ENCODE data around the gene MOB2. TPM values are rescaled to one million over a fixed set of nuclear protein-coding genes. Genes with fewer than 3 reads are reported as not detected.

MOB2 gene
- total RNA-seq, 1 experiment from 2014 or later, result 11.1 TPM

DNA sequence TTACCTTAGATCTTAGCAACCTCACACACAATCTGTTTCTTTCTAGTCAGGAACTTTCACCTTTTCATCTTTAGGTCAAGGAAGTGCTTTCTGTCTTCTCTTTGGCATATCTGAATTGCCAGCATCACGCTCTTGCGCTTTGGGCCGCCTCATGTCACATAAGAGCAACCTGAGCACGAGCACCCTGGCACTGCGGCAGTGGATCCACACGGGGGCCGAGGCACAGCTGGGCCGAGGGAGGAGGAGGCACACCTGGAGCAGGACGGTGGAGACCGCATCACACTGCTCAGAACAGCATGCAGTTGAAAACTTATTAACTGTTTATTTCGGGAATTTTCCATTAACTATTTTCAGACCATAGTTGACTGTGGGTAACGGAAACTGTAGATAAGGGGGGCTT, 10.7 kb downstream of the MOB2 start:
- no peak for DNase-seq (ENCODE audit: extremely low read depth, low read depth)

- DNase-seq (ENCODE audit: extremely low read depth, low read depth), result no peak
Measured at GRCh38 chr11:1473786-1474185, 12.8 kb downstream of the MOB2 start.

DNA sequence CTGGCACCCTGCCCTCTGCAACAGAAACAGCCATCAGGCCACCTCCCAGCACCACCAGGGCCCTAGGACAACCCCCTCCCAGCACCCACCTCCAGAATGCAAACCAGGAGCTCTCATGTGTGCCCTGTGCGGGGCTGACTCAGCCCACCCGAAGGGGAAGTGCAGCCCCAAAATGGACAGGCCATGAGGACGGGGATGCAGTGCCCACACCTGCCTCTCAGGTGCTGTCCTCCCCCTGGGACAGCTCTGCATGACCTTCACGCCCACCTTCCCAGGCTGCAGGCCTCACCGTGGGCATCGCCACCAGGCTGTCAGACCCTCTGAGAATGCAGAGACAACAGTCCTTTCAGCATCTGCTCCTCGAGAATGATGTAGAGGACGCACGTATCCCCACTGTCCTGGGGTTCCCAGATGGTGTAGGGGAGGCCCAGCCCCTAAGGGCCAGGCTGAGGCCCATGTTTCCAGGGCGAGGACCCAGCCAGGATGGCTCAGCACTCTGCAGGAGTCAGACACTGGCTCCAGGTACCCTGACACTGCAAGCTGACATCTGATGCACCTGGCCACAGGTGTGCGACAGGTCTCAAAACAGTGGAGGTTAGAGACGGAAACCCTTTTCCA, 13.5 kb downstream of the MOB2 start:
- no peak for DNase-seq (ENCODE audit: extremely low read depth, low read depth)

DNA sequence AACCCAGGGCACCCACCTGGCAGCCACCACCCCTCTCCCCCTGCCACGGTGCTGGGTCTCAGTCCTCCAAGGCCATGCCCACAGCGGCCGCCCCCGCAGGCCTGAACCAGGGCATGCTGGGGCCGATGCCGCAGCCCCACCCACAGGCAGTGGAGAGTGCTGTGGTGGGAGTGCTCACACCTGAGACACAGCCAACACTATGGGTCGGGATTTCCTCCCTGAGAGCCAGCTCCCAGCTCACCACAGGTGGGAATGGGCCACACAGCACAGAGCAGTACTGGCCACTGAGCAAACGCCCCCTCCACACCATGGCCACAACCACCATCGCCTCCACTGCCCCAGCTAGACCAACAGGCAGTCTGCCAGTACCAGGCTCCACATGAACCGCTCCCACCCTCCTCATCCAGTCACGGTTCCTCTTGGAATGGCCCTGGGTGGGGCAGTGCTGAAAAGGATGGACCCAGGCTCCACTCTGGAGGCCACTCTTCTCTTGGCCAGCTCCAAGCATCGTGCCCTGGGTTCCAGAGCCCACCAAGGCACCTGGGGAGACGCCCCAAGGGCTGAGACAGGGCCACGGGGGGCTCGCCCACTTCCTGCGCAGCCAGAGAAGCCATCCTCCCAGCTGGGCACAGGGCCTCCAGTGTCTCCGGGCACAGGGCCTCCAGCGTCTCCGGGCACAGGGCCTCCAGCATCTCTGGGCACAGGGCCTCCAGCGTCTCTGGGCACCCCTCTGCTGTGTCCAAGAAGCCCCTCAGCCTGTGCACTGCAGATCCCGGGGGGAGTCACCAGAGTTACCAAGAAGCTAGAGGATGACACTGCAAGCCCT, 14.2 kb downstream of the MOB2 start:
- DNase-seq (ENCODE audit: extremely low read depth, low read depth), result no peak

GRCh38 chr11:1471736-1472135, 14.8 kb downstream of the MOB2 start:
- no peak for DNase-seq (ENCODE audit: extremely low read depth, low read depth)

DNA sequence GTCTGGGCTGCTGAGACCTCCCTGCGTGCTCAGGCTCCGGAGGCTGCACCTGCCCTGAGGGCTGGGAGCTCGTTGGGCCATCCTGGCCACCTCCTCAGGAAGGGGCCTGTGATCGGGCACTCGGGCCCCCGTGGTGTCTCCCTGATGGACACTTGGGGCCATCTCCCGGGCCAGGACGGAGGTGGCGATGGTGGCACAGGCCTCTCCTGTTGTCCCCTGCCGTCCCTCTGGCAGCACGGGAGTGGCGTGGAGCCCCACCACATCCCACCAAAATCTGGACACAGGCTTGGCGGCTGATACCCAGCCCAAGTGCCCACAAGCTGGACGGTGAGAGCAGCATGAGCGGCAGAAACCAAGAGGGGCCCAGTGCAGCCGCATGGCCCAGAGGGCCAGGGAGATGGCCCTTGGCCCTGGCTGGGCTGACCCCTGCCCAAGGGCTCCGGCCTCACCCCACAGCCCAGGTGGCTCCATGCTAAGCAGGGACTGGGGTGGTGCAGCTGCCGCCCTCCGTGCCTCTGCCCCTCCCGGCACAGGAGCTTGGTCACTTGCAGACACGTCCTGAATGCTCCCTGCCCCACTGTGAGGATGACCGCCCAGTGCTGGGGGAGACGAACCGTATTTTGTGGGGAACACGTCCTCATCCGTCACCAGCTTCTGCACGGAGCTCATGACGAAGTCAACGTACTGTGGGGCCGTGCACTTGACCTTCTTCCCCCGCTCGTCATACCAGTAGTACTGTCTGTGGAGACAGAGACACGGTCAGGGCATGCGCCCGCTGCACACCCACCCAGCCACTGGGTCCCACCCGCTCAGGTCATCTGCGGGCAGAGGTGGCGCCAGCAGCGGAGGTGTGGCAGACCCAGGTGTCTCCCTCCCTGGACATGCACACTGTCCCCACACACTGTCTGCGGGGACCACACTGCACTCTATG, 15.6 kb downstream of the MOB2 start:
- no peak for DNase-seq (ENCODE audit: extremely low read depth, low read depth)

DNA sequence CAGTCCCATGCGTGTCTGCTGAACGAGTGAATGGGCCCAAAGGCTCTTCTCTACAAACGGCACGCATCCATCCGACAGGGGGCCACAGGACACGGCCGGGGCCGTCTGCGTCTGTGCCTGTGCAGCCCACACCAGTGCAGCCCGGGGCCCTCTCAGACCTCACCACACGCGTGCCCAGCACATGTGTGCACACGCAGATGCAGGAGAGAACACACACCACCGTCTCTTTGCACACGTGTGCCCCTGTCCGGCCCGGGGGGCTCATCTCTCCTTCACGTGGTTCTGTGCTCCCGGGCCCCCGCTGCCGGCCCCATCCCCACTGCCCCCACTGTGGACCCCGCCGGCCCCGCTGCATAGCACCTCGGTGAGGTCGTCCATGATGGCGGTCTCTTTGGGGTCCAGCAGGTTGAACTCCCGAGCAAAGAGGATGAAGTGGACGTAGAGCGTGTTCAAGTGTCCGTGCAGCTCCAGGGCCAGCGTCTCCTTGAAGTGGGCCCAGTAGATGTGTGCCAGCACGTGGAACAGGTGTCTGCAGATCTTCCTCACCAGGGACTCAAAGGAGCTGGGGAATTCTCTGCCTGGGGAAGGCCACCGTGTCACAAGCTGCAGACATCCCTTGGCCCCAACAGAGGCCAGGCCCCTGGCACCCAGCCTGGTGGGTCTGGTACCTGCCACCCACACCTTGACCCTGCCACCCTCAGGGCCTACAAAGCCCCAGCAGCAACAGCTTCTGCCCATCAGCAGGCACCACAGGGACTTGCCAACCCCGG, 16.5 kb downstream of the MOB2 start:
- no peak for DNase-seq (ENCODE audit: extremely low read depth, low read depth)

- no peak for DNase-seq (ENCODE audit: extremely low read depth, low read depth)
Measured at GRCh38 chr11:1469287-1469910, 17.2 kb downstream of the MOB2 start.

- no peak for DNase-seq (ENCODE audit: extremely low read depth, low read depth)
Measured at GRCh38 chr11:1468473-1469066, 18.0 kb downstream of the MOB2 start.

- DNase-seq (ENCODE audit: extremely low read depth, low read depth), result no peak
Measured at GRCh38 chr11:1468002-1468401, 18.6 kb downstream of the MOB2 start.

- no peak for DNase-seq (ENCODE audit: extremely low read depth, low read depth)
Measured at GRCh38 chr11:1467270-1467669, 19.3 kb downstream of the MOB2 start.

DNA sequence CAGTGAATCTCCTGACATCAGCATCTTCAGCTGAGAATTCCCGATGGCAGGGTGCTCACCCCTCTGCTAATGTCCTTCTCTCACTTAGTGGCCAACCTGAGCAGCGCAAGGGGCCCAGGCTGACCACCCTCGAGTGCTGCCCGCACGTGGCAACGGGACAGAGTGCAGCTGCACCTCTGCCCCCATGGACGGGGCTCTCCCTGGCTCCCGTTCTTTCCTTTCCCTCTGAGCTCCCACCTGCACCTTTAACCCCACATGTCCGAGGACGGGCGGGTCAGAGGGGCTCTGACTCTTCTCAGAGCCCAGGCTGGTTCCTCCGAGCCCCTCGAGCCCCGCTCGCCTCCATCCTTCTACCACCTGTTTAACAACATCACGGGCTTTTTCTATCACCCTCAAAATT, 19.8 kb downstream of the MOB2 start:
- no peak for DNase-seq (ENCODE audit: extremely low read depth, low read depth)

DNA sequence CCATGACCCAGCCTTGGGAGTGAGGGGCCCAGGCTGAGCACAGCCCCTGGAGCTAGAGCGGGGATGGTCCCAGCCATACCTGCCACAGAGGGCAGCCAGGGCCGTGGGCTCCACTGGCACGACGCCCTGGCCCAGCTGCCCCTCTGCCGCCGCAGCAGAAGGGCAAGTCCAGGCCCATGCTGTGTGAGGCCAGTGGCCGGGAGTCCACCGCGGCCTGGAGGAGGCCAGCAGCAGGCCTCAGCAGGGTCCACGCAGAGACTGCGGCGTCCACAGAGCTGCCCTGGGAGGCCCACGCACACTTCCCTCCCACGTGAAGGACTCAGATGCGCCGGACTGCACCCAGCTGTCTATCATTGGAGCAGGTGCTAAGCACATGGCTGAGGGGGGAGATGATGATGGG, 23.5 kb downstream of the MOB2 start:
- no peak for DNase-seq (ENCODE audit: extremely low read depth, low read depth)

DNA sequence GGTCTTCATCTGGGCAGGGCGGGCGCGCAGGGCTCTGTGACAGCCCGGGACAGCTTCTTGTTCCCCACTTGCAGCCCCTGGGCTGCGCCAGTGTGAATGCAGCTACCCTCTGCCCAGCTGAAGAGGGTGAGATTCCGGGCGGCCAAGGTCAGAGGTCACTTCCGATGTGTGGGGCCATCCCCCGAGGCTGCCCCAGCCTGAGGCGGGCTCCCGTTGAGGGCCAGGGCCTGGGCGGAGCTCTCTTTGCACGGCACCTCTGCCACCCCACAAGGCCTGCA, 23.9 kb downstream of the MOB2 start:
- no peak for DNase-seq (ENCODE audit: extremely low read depth, low read depth)

- DNase-seq (ENCODE audit: extremely low read depth, low read depth), result no peak
Measured at GRCh38 chr11:1461826-1462697, 24.5 kb downstream of the MOB2 start.

DNA sequence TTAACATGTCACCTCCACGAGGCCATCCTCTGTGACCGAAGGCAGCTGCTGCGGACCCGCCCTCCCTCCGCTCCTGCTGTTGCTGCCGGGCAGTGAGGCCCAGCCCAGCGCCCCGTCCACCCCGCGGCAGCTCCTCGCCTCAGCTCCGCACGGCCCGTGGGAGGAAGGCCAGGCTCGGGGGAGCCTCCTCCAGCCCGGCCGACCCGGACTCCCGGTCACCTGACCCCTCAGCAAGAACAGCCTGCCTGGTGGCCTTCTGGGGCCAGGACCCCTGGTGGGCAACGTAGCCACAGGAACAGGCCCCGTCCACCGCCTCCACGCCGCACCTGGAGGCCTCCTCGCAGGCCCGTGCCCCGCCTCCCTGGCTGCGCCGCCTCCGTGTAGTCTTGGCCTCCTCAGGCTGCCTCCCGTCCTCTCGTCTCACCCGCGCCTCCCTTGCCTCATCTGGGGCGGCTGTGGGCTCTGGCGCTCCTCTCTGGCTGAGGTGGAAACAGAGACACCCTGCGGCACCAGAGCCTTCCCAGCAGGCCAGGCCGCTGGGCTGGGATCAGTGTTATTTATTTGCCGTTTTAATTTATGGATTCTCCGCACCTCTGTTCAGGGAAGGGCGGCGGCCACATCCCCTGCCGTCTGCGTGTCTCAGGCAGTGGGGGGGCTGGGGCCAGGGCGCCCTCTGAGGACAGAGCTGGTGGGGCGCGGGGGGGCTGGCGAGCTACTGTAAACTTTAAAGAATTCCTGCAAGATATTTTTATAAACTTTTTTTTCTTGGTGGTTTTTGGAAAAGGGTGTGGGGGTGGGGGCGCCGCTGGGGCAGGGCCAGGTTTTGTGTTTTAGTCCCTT, 25.4 kb downstream of the MOB2 start:
- no peak for DNase-seq (ENCODE audit: extremely low read depth, low read depth)

DNA sequence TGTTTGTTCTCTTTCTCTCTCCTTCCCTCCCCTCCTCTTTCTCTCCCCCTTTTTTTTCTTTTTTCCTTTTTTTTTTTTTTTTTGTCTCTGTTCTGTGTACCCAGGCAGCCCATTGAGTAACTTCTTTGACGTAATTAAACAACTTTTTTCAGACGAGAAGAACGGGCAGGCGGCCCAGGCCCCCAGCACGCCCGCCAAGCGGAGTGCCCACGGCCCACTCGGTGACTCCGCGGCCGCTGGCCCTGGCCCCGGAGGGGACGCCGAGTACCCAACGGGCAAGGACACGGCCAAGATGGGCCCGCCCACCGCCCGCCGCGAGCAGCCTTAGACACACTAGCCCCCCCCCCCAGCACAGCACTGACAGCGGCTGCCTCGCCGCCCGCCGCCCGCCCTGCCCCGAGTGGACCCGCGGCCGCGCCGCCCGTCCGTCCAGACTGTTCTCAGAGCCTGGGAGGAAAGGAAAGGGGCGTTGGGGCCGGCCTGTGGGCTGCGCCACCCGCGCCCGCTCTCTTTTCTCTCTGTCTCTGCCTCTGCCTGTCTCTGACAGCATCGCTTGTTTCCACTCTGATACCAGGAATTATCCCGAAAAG, 26.1 kb downstream of the MOB2 start:
- DNase-seq (ENCODE audit: extremely low read depth, low read depth), result no peak

Measured in NCI-H460 (cell line).